GM21717 (cell line): ENCODE measurements around the gene MUC2.
A peak's percentile ranks its signal among the peaks of the same experiment; 100 is the strongest.

Source experiments
- ATAC-seq: cut with Tn5 transposase; IDR thresholded peaks from one replicate; pipeline ENCODE4 v1.9.1; 2021; ENCODE audit warnings: mild to moderate bottlenecking, moderate library complexity; ENCODE audit not compliant: unreplicated experiment

MUC2 gene

GRCh38 chr11:1050581-1051355 lies 23.9 kb upstream of the MUC2 start:
- peak; percentile 68 for ATAC-seq

GRCh38 chr11:1051356-1052132 lies 23.1 kb upstream of the MUC2 start:
- no peak for ATAC-seq

GRCh38 chr11:1052133-1053011 lies 22.3 kb upstream of the MUC2 start:
- no peak for ATAC-seq

- no peak for ATAC-seq
Observed at GRCh38 chr11:1053121-1053901, 21.4 kb upstream of the MUC2 start.

GRCh38 chr11:1054143-1055108 lies 20.2 kb upstream of the MUC2 start:
- ATAC-seq, result no peak

GRCh38 chr11:1055109-1055703 lies 19.5 kb upstream of the MUC2 start:
- ATAC-seq, result no peak

- ATAC-seq, result no peak
Observed at GRCh38 chr11:1055990-1056771, 18.5 kb upstream of the MUC2 start.

- ATAC-seq, result no peak
Observed at GRCh38 chr11:1057806-1058205, 16.9 kb upstream of the MUC2 start.

- no peak for ATAC-seq
Observed at GRCh38 chr11:1059759-1060158, 14.9 kb upstream of the MUC2 start.

GRCh38 chr11:1060410-1060809 lies 14.3 kb upstream of the MUC2 start:
- ATAC-seq, result no peak

GRCh38 chr11:1060852-1061616 lies 13.6 kb upstream of the MUC2 start:
- no peak for ATAC-seq

- no peak for ATAC-seq
Observed at GRCh38 chr11:1062075-1062820, 12.4 kb upstream of the MUC2 start.

- ATAC-seq, result no peak
Observed at GRCh38 chr11:1064167-1064566, 10.5 kb upstream of the MUC2 start.

GRCh38 chr11:1067812-1068496 lies 6.7 kb upstream of the MUC2 start:
- ATAC-seq, result no peak

GRCh38 chr11:1069740-1070139 lies 4.9 kb upstream of the MUC2 start:
- no peak for ATAC-seq
